HCT116 (cell line): Measurements from ENCODE around the gene PDE4D.

ENCODE experiments used
- POLR2A ChIP-seq: IDR thresholded peaks from 2 replicates; pipeline ENCODE4 v1.7.0; 2011; ENCODE audit warnings: borderline replicate concordance; ENCODE audit not compliant: insufficient read depth, insufficient read length; ENCODE audit errors: extremely low read depth
- POLR2AphosphoS5 ChIP-seq: IDR thresholded peaks from 2 replicates; pipeline ENCODE4 v1.6.1; 2011; ENCODE audit warnings: mild to moderate bottlenecking, low read depth, low read length, moderate library complexity
- RAD21 ChIP-seq: IDR thresholded peaks from 2 replicates; pipeline ENCODE4 v1.6.1; 2012; ENCODE audit warnings: low read depth, mild to moderate bottlenecking
- TF ChIP-seq, protein P1 (sequence below), 3 experiments: fragments of 200-600 bp in 1 of 3; sonication (generic) in 1 of 3; IDR thresholded peaks in 2 of 3; conservative IDR thresholded peaks in 1 of 3; 2 replicates each; pipeline ENCODE4 v1.5.1; 2012 to 2017; ENCODE audit warnings: low read depth in 2 of 3, low read length in 2 of 3, antibody characterized with exemption in 1 of 3, borderline replicate concordance in 1 of 3, control low read depth in 1 of 3, mild to moderate bottlenecking in 1 of 3, mixed read lengths in 1 of 3, mixed run types in 1 of 3, moderate library complexity in 1 of 3; ENCODE audit not compliant: insufficient read depth in 1 of 3
- TF ChIP-seq, protein P2 (sequence below): IDR thresholded peaks from 2 replicates; pipeline ENCODE4 v1.6.1; 2011; ENCODE audit warnings: mild to moderate bottlenecking, low read length, moderate library complexity; ENCODE audit not compliant: insufficient replicate concordance; ENCODE audit errors: extremely low read depth
- TF ChIP-seq, protein P3 (sequence below): IDR thresholded peaks from 2 replicates; pipeline ENCODE4 v1.6.1; 2012; ENCODE audit warnings: low read depth

DNA sequence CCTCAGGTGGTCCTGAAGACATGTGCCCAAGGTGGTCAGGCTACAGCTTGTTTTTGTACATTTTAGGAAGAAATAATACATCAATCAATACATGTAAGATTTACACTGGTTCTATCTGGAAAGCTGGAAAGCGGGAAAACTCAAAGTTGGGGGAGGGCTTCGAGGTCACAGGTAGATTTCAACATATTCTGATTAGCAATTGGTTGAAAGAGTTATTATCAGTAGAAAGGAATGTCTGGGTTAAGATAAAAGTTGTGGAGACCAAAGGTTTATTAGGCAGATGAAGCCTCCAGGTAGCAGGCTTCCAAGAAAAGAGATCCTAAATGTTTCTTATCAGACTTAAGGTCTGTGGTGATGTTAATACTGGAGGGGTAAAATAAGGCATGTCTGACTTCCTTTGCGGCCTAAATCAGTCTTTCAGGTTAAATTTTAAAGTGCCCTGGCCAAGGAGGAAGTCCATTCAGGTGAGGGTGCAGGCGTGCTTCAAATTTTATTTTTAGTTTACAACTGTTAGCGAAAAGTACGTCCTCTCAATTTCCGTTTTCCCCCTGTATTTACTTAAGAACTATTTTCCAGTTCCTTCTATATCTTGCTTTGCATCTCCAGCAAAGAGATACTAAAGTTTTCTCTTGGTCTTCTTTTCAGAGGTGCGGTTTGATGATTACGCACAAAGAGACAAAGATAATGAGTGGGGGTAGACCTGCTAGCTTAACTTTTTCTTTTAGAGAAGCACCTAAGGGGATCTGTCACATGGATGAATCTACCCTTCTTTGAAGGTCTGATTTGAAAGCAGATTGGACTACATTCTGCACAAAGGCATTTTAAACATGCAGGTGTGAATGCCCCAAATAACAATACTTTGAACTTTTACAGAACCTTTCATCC is 732.1 kb downstream of the PDE4D start:
- TF ChIP-seq, protein P1, sequence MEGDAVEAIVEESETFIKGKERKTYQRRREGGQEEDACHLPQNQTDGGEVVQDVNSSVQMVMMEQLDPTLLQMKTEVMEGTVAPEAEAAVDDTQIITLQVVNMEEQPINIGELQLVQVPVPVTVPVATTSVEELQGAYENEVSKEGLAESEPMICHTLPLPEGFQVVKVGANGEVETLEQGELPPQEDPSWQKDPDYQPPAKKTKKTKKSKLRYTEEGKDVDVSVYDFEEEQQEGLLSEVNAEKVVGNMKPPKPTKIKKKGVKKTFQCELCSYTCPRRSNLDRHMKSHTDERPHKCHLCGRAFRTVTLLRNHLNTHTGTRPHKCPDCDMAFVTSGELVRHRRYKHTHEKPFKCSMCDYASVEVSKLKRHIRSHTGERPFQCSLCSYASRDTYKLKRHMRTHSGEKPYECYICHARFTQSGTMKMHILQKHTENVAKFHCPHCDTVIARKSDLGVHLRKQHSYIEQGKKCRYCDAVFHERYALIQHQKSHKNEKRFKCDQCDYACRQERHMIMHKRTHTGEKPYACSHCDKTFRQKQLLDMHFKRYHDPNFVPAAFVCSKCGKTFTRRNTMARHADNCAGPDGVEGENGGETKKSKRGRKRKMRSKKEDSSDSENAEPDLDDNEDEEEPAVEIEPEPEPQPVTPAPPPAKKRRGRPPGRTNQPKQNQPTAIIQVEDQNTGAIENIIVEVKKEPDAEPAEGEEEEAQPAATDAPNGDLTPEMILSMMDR (IDR thresholded peaks at IDR 0.05 in 2 of 3, conservative IDR thresholded peaks at IDR 0.05 in 1 of 3; ENCODE audit: borderline replicate concordance in 1 of 3, insufficient read depth in 1 of 3, low read depth in 2 of 3, low read length in 2 of 3) = no peak
- TF ChIP-seq POLR2A (no peak), POLR2AphosphoS5 (no peak), RAD21 (no peak)
- TF ChIP-seq, protein P2, sequence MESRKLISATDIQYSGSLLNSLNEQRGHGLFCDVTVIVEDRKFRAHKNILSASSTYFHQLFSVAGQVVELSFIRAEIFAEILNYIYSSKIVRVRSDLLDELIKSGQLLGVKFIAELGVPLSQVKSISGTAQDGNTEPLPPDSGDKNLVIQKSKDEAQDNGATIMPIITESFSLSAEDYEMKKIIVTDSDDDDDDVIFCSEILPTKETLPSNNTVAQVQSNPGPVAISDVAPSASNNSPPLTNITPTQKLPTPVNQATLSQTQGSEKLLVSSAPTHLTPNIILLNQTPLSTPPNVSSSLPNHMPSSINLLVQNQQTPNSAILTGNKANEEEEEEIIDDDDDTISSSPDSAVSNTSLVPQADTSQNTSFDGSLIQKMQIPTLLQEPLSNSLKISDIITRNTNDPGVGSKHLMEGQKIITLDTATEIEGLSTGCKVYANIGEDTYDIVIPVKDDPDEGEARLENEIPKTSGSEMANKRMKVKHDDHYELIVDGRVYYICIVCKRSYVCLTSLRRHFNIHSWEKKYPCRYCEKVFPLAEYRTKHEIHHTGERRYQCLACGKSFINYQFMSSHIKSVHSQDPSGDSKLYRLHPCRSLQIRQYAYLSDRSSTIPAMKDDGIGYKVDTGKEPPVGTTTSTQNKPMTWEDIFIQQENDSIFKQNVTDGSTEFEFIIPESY = no peak
- TF ChIP-seq, protein P3, sequence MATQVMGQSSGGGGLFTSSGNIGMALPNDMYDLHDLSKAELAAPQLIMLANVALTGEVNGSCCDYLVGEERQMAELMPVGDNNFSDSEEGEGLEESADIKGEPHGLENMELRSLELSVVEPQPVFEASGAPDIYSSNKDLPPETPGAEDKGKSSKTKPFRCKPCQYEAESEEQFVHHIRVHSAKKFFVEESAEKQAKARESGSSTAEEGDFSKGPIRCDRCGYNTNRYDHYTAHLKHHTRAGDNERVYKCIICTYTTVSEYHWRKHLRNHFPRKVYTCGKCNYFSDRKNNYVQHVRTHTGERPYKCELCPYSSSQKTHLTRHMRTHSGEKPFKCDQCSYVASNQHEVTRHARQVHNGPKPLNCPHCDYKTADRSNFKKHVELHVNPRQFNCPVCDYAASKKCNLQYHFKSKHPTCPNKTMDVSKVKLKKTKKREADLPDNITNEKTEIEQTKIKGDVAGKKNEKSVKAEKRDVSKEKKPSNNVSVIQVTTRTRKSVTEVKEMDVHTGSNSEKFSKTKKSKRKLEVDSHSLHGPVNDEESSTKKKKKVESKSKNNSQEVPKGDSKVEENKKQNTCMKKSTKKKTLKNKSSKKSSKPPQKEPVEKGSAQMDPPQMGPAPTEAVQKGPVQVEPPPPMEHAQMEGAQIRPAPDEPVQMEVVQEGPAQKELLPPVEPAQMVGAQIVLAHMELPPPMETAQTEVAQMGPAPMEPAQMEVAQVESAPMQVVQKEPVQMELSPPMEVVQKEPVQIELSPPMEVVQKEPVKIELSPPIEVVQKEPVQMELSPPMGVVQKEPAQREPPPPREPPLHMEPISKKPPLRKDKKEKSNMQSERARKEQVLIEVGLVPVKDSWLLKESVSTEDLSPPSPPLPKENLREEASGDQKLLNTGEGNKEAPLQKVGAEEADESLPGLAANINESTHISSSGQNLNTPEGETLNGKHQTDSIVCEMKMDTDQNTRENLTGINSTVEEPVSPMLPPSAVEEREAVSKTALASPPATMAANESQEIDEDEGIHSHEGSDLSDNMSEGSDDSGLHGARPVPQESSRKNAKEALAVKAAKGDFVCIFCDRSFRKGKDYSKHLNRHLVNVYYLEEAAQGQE = no peak
